IMR-90 (cell line): ENCODE data around the gene ZNF609. TPM values are rescaled to one million over a fixed set of nuclear protein-coding genes. Genes with fewer than 3 reads are reported as not detected.

ENCODE experiments used
- ATAC-seq: fragments of 200-7000 bp; cut with Tn5 transposase; 2 replicates; pipeline ENCODE4 v1.9.1; 2020; ENCODE audit warnings: low read depth, mild to moderate bottlenecking, moderate library complexity
- BruUV-seq: library from RNA; stranded (reverse); fragments of 400-500 nt; replicated peaks from 2 replicates; lab custom pipeline; 2021; lab: Mats Ljungman, UMichigan
- CTCF ChIA-PET: fragments of 300-600 bp; formaldehyde crosslinking; extraction: SDS; loops from one replicate; lab custom pipeline; 2021; ENCODE audit warnings: antibody characterized with exemption; lab: Yijun Ruan, JAX
- POLR2A ChIA-PET: fragments of 300-600 bp; sonication (Branson Sonifier 250); formaldehyde crosslinking; loops from one replicate; lab custom pipeline; 2022; ENCODE audit warnings: antibody characterized with exemption; ENCODE audit not compliant: unreplicated experiment; lab: Charles Lee
- DNase-seq: peaks from one replicate; pipeline ENCODE4 v3.0.0; 2013
- H2AFZ ChIP-seq: replicated peaks from 2 replicates; pipeline ENCODE3; 2013; ENCODE audit warnings: low read length, mild to moderate bottlenecking; ENCODE audit not compliant: poor library complexity
- H2AK5ac ChIP-seq: 2 replicates; pipeline ENCODE4 v1.6.1; 2013; ENCODE audit warnings: low read depth, low read length, inconsistent platforms
- H2AK9ac ChIP-seq: replicated peaks from 2 replicates; pipeline ENCODE3; 2013; ENCODE audit warnings: mild to moderate bottlenecking, low read depth, low read length, moderate library complexity; ENCODE audit not compliant: poor library complexity
- H2BK120ac ChIP-seq: 2 replicates; pipeline ENCODE4 v1.6.1; 2013; ENCODE audit warnings: low read depth, low read length, inconsistent platforms
- H2BK15ac ChIP-seq: 3 replicates; pipeline ENCODE4 v1.6.1; 2013; ENCODE audit warnings: low read depth, low read length, inconsistent platforms
- H2BK20ac ChIP-seq: 2 replicates; pipeline ENCODE4 v1.6.1; 2013; ENCODE audit warnings: low read depth, mild to moderate bottlenecking, inconsistent platforms, low read length, moderate library complexity
- H2BK5ac ChIP-seq: 2 replicates; pipeline ENCODE4 v1.6.1; 2013; ENCODE audit warnings: mild to moderate bottlenecking, low read depth, low read length, inconsistent platforms; ENCODE audit not compliant: poor library complexity, severe bottlenecking
- H3K14ac ChIP-seq: replicated peaks from 2 replicates; pipeline ENCODE4 v1.6.1; 2013; ENCODE audit warnings: low read depth, low read length, inconsistent platforms
- H3K18ac ChIP-seq: 2 replicates; pipeline ENCODE4 v1.6.1; 2013; ENCODE audit warnings: low read depth, low read length, control low read depth
- H3K23ac ChIP-seq: 2 replicates; pipeline ENCODE4 v1.6.1; 2013; ENCODE audit warnings: low read depth, low read length, inconsistent platforms
- H3K27ac ChIP-seq: 2 replicates; pipeline ENCODE4 v1.5.1; 2013; ENCODE audit warnings: mild to moderate bottlenecking, control low read depth, low read length; ENCODE audit not compliant: insufficient read depth
- H3K27me3 ChIP-seq: 2 replicates; pipeline ENCODE4 v1.6.1; 2013; ENCODE audit warnings: low read length; ENCODE audit not compliant: control insufficient read depth, insufficient read depth
- H3K36me3 ChIP-seq: 2 replicates; pipeline ENCODE4 v1.6.1; 2013; ENCODE audit warnings: low read length, mixed read lengths; ENCODE audit not compliant: control insufficient read depth, insufficient read depth
- H3K4ac ChIP-seq: 2 replicates; pipeline ENCODE4 v1.6.1; 2013; ENCODE audit warnings: low read depth, low read length, inconsistent platforms
- H3K4me1 ChIP-seq: 2 replicates; pipeline ENCODE4 v1.6.1; 2013; ENCODE audit warnings: low read length, mixed read lengths; ENCODE audit not compliant: control insufficient read depth, insufficient read depth
- H3K4me2 ChIP-seq: 2 replicates; pipeline ENCODE4 v1.6.1; 2013; ENCODE audit warnings: low read depth, mild to moderate bottlenecking, control low read depth, low read length, moderate library complexity
- H3K4me3 ChIP-seq: 2 replicates; pipeline ENCODE4 v1.5.1; 2013; ENCODE audit warnings: low read depth, mild to moderate bottlenecking, control low read depth, low read length, moderate library complexity; ENCODE audit not compliant: insufficient read depth
- H3K56ac ChIP-seq: 2 replicates; pipeline ENCODE4 v1.6.1; 2013; ENCODE audit warnings: low read length, inconsistent platforms; ENCODE audit not compliant: insufficient read depth; ENCODE audit errors: extremely low read depth
- H3K79me1 ChIP-seq, 2 experiments: 2 replicates each; pipeline ENCODE4 v1.6.1; 2013; ENCODE audit warnings: low read length in 2 of 2, inconsistent platforms in 1 of 2, low read depth in 1 of 2
- H3K9ac ChIP-seq: 2 replicates; pipeline ENCODE4 v1.6.1; 2013; ENCODE audit warnings: low read depth, low read length, control low read depth
- H3K9me1 ChIP-seq: 2 replicates; pipeline ENCODE4 v1.6.1; 2013; ENCODE audit warnings: low read length, inconsistent platforms; ENCODE audit not compliant: insufficient read depth
- H3K9me3 ChIP-seq: 2 replicates; pipeline ENCODE4 v1.6.1; 2013; ENCODE audit warnings: low read length; ENCODE audit not compliant: control insufficient read depth, insufficient read depth
- H4K20me1 ChIP-seq: 2 replicates; pipeline ENCODE4 v1.6.1; 2013; ENCODE audit warnings: low read length, inconsistent platforms; ENCODE audit not compliant: insufficient read depth
- H4K5ac ChIP-seq: 2 replicates; pipeline ENCODE4 v1.6.1; 2013; ENCODE audit warnings: mild to moderate bottlenecking, low read depth, low read length, control low read depth
- H4K8ac ChIP-seq, 2 experiments: 2 replicates each; pipeline ENCODE4 v1.6.1; 2013; ENCODE audit warnings: low read depth in 2 of 2, low read length in 2 of 2, control low read depth in 1 of 2, inconsistent platforms in 1 of 2
- H4K91ac ChIP-seq: 2 replicates; pipeline ENCODE4 v1.6.1; 2013; ENCODE audit warnings: low read depth, low read length, inconsistent platforms; ENCODE audit not compliant: insufficient read depth
- BHLHE40 ChIP-seq: fragments of 150-350 bp; IDR thresholded peaks from 2 replicates; pipeline ENCODE4 v1.6.1; 2016; ENCODE audit warnings: mild to moderate bottlenecking, low read depth, low read length
- CEBPB ChIP-seq: IDR thresholded peaks from 2 replicates; pipeline ENCODE4 v1.6.1; 2012; ENCODE audit warnings: low read depth, low read length, improper control_type of control experiment
- FOS ChIP-seq: fragments of 150-350 bp; IDR thresholded peaks from 2 replicates; pipeline ENCODE4 v1.6.1; 2016; ENCODE audit warnings: low read depth, low read length
- MAFK ChIP-seq: IDR thresholded peaks from 2 replicates; pipeline ENCODE4 v1.6.1; 2012; ENCODE audit warnings: low read depth, low read length, improper control_type of control experiment
- MXI1 ChIP-seq: IDR thresholded peaks from 2 replicates; pipeline ENCODE4 v1.6.1; 2012; ENCODE audit warnings: low read depth, mild to moderate bottlenecking, low read length, moderate library complexity, borderline replicate concordance
- NFE2L2 ChIP-seq: fragments of 150-350 bp; IDR thresholded peaks from 2 replicates; pipeline ENCODE4 v1.6.1; 2016; ENCODE audit warnings: low read depth, mild to moderate bottlenecking, low read length
- POLR2A ChIP-seq: IDR thresholded peaks from 2 replicates; pipeline ENCODE4 v1.6.1; 2012; ENCODE audit warnings: mild to moderate bottlenecking, low read depth, low read length
- RCOR1 ChIP-seq: IDR thresholded peaks from 2 replicates; pipeline ENCODE4 v1.6.1; 2012; ENCODE audit warnings: mild to moderate bottlenecking, low read length, improper control_type of control experiment; ENCODE audit not compliant: insufficient replicate concordance
- RFX5 ChIP-seq: IDR thresholded peaks from 2 replicates; pipeline ENCODE4 v1.8.0; 2012; ENCODE audit warnings: low read depth, mild to moderate bottlenecking, low read length, moderate library complexity
- SMC3 ChIP-seq: fragments of 150-350 bp; IDR thresholded peaks from 2 replicates; pipeline ENCODE4 v1.6.1; 2016; ENCODE audit warnings: low read depth, mild to moderate bottlenecking, antibody characterized with exemption, low read length, moderate library complexity
- WGBS, 2 experiments: methylation state at CpG; one replicate each; pipeline versions ENCODE4 v1.1.5 to v1.1.7; 2013; ENCODE audit warnings: missing lambda C conversion rate in 2 of 2; ENCODE audit not compliant: insufficient read length in 1 of 2; ENCODE audit errors: extremely low coverage in 2 of 2; 5-methylcytosine and 5-hydroxymethylcytosine counted together
- dilution Hi-C: fragments of 300-500 bp; cut with HindIII; formaldehyde crosslinking; loops from one replicate; pipeline ENCODE4 v1.14.3; 2018; ENCODE audit warnings: low sequenced_read_pairs; ENCODE audit not compliant: unreplicated experiment
- in situ Hi-C: fragments of 300-500 bp; cut with MboI; formaldehyde crosslinking; loops from 3 replicates; pipeline ENCODE4 v1.14.3; 2019; ENCODE audit warnings: low sequenced_read_pairs, inconsistent platforms, mixed read lengths
- intact Hi-C: fragments of 100-400 bp; cut with micrococcal nuclease; formaldehyde crosslinking; loops from 2 replicates; pipeline ENCODE4 v1.10.0; 2022
- polyA plus RNA-seq, 3 experiments: library from polyadenylated mRNA; depleted of rRNA; stranded (reverse); fragments of >200 nt; gene quantifications; 2 replicates each; pipeline ENCODE4 v1.2.3, GENCODE V29; 2012; ENCODE audit warnings: low replicate concordance in 1 of 3
- total RNA-seq: library from RNA; depleted of rRNA; stranded (reverse); fragments of >200 nt; gene quantifications from 2 replicates; pipeline ENCODE4 v1.2.3, GENCODE V29; 2012
- TF ChIP-seq, protein P1 (sequence below): conservative IDR thresholded peaks from 2 replicates; pipeline ENCODE4 v1.5.1; 2012; ENCODE audit warnings: mild to moderate bottlenecking, low read depth, low read length, improper control_type of control experiment

Gene ZNF609
- total and polyA plus RNA-seq, 2 of the 4 experiments (the other 2 are of a cell fraction), result 10.4 to 12.5 TPM

DNA sequence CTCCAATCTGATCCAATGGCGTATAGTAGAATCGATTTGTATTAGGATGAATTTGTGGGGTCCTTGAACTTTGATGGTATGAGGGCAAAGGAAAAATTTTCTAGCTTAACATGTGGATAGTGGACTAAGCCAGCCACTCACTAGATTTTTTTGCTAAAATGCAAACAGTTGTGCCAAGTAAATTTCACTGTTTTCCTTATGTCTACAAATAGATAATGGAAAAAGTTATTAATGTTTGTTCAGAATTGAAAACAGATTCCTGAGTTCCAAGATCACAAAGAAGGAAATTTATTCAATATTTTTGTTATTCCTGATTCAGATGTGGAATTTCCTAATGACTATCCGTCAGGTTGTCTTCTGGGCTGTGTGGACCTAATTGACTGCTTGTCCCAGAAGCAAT lies 35.2 kb upstream of the ZNF609 start:
- no peak overlapping the region for H2AFZ ChIP-seq
- H3K9ac ChIP-seq, result no peak overlapping the region
- POLR2A ChIA-PET, result no interaction called here
- H3K27me3 ChIP-seq, result no peaks in the 10 kb centered on the region
- H4K91ac ChIP-seq, result no peak overlapping the region
- H2BK5ac ChIP-seq, result no peak overlapping the region
- H3K9me3 ChIP-seq, result no peaks in the 10 kb centered on the region
- no peak overlapping the region for H2BK15ac ChIP-seq
- TF ChIP-seq RCOR1, result no peak
- no peak for TF ChIP-seq CEBPB
- TF ChIP-seq NFE2L2, result no peak
- TF ChIP-seq POLR2A, result no peak
- no peak for TF ChIP-seq RFX5
- TF ChIP-seq, protein P1, sequence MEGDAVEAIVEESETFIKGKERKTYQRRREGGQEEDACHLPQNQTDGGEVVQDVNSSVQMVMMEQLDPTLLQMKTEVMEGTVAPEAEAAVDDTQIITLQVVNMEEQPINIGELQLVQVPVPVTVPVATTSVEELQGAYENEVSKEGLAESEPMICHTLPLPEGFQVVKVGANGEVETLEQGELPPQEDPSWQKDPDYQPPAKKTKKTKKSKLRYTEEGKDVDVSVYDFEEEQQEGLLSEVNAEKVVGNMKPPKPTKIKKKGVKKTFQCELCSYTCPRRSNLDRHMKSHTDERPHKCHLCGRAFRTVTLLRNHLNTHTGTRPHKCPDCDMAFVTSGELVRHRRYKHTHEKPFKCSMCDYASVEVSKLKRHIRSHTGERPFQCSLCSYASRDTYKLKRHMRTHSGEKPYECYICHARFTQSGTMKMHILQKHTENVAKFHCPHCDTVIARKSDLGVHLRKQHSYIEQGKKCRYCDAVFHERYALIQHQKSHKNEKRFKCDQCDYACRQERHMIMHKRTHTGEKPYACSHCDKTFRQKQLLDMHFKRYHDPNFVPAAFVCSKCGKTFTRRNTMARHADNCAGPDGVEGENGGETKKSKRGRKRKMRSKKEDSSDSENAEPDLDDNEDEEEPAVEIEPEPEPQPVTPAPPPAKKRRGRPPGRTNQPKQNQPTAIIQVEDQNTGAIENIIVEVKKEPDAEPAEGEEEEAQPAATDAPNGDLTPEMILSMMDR, result no peak
- no peak for TF ChIP-seq FOS
- no peak for TF ChIP-seq MAFK
- no peak for TF ChIP-seq SMC3
- TF ChIP-seq BHLHE40, result no peak
- no peak for TF ChIP-seq MXI1
- no TSS peak for BruUV-seq
- intact Hi-C loops, result loop anchor here (5.0 kb wide), 1 partner anchor 302 kb away; no protein-coding TSS in a partner anchor
- no peak overlapping the region for H3K18ac ChIP-seq
- peaks cover 18% of the 10 kb centered on the region for H3K36me3 ChIP-seq
- H3K79me1 ChIP-seq, result peaks cover 3 to 17% of the 10 kb centered on the region in 2 experiments; a peak in 3 of 4 replicates
- no peak overlapping the region for H2BK120ac ChIP-seq
- DNase-seq (no peak), ATAC-seq (no peak)
- peaks cover 4% of the 10 kb centered on the region; the same call in 1 of the 2 replicates for H3K4me1 ChIP-seq
- no peak overlapping the region for H3K4ac ChIP-seq
- no peak overlapping the region for H3K4me3 ChIP-seq
- no peak overlapping the region for H3K56ac ChIP-seq
- no peak overlapping the region for H3K27ac ChIP-seq
- CTCF ChIA-PET, result no interaction called here
- H3K14ac ChIP-seq, result no peak overlapping the region
- no peaks in the 10 kb centered on the region for H4K20me1 ChIP-seq
- H2AK9ac ChIP-seq, result no peak overlapping the region
- no peak overlapping the region for H4K8ac ChIP-seq
- no peak overlapping the region for H3K23ac ChIP-seq
- H4K5ac ChIP-seq, result no peak overlapping the region
- WGBS, 2 experiments, result 100% methylated on average over 1 of the region's 3 CpGs; no CpG with 5 or more reads in 1 of the 2 experiments
- H3K4me2 ChIP-seq, result no peak overlapping the region
- in situ Hi-C loops, result loop anchor here (5.0 kb wide), 1 partner anchor 242 kb away; no protein-coding TSS in a partner anchor
- dilution Hi-C loops, result no loop called here
- H3K9me1 ChIP-seq, result no peaks in the 10 kb centered on the region
- no peak overlapping the region for H2AK5ac ChIP-seq
- no peak overlapping the region for H2BK20ac ChIP-seq
